ENCODE measurements around the gene RAC2. TPM values are rescaled to one million over a fixed set of nuclear protein-coding genes. Genes with fewer than 3 reads are reported as not detected.

RAC2 gene
- total and polyA plus RNA-seq, 2 experiments from 2014 or later, result 9.9 to 10.5 TPM

DNA sequence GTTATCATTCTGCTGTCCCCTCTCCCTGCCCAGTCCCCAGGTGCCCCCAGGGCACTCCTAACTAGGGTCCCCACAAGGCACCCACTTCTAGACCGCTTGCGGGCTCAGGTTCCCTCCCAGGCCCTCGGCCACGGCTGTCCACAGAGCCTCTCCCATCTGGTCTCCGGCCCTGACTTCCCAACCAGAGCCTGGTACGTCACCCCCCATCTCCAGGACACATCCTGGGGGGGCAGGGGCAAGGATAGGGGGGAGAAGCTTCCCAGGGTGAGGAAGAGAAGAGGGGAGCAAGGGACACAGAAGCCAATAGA, 32.2 kb downstream of the RAC2 start:
- peak overlapping the region; percentile 58 for H3K4me2 ChIP-seq
- peak overlapping the region; percentile 58 for H3K27ac ChIP-seq
- H3K79me2 ChIP-seq, result no peaks in the 10 kb centered on the region
- H3K9me3 ChIP-seq (ENCODE audit: low read depth), result no peaks in the 10 kb centered on the region
- H3K9me2 ChIP-seq (replicated peaks; ENCODE audit: insufficient read depth), result no peaks in the 10 kb centered on the region
- no peaks in the 10 kb centered on the region for H3K27me3 ChIP-seq
- TF ChIP-seq, protein P1, sequence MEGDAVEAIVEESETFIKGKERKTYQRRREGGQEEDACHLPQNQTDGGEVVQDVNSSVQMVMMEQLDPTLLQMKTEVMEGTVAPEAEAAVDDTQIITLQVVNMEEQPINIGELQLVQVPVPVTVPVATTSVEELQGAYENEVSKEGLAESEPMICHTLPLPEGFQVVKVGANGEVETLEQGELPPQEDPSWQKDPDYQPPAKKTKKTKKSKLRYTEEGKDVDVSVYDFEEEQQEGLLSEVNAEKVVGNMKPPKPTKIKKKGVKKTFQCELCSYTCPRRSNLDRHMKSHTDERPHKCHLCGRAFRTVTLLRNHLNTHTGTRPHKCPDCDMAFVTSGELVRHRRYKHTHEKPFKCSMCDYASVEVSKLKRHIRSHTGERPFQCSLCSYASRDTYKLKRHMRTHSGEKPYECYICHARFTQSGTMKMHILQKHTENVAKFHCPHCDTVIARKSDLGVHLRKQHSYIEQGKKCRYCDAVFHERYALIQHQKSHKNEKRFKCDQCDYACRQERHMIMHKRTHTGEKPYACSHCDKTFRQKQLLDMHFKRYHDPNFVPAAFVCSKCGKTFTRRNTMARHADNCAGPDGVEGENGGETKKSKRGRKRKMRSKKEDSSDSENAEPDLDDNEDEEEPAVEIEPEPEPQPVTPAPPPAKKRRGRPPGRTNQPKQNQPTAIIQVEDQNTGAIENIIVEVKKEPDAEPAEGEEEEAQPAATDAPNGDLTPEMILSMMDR (IDR thresholded peaks at IDR 0.05; ENCODE audit: poor library complexity), result no peak
- TF ChIP-seq EZH2 (IDR thresholded peaks at IDR 0.05; ENCODE audit: borderline replicate concordance) (no peak), EZH2phosphoT487 (IDR thresholded peaks at IDR 0.05; ENCODE audit: low read depth, severe bottlenecking, unreplicated experiment) (no peak)
- no peaks in the 10 kb centered on the region for H4K20me1 ChIP-seq (ENCODE audit: insufficient read depth, poor library complexity, severe bottlenecking)
- DNase-seq (ENCODE audit: low spot score), result no peak
- H3K4me1 ChIP-seq (ENCODE audit: insufficient read depth), result peaks cover 40% of the 10 kb centered on the region
- H3K4me3 ChIP-seq, result no peak overlapping the region
- H3K36me3 ChIP-seq (replicated peaks; ENCODE audit: insufficient read depth, low read depth), result no peaks in the 10 kb centered on the region
- WGBS (ENCODE audit: low lambda C conversion rate, missing lambda C conversion rate), result 78% methylated on average over 6 of the region's 6 CpGs
- no peak overlapping the region for H2AFZ ChIP-seq

DNA sequence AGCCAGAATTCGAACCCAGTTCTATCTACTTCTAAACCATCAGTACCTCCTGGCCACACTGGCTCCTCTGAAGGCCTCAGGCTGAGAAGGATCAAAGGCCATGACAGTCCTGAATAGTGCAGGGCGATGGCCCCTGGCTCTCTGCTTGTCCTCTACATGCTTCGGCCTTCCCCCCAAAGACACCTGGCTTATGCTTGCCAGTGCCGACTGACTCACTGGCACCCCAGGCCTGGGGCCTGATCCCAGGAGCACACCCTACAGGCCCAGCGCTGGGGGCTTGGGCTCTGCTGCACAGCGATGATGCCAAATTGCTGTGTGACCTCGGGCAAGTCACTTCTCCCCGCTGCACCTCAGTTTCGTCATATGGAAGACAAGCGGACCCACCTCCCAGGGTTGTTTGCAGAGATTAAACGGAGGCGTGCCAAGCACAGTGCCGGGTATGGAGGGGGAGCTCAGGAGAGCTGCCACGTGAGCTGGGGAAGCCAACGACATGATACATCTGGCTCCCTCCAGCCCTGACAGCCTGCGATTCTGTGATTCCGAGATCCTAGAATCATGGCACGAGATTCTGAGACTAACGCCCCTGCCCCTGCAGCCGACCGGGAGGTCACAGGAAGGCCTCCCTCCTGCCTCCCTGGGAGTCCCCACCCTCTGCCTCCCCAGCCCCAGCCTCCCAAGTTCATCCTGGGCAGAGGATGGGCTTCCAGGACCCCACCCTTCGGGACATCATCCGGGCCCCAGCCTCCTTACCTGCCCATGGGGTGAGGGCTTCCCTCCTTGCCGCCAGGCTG, 32.8 kb downstream of the RAC2 start:
- no peak for DNase-seq (ENCODE audit: low spot score)

DNA sequence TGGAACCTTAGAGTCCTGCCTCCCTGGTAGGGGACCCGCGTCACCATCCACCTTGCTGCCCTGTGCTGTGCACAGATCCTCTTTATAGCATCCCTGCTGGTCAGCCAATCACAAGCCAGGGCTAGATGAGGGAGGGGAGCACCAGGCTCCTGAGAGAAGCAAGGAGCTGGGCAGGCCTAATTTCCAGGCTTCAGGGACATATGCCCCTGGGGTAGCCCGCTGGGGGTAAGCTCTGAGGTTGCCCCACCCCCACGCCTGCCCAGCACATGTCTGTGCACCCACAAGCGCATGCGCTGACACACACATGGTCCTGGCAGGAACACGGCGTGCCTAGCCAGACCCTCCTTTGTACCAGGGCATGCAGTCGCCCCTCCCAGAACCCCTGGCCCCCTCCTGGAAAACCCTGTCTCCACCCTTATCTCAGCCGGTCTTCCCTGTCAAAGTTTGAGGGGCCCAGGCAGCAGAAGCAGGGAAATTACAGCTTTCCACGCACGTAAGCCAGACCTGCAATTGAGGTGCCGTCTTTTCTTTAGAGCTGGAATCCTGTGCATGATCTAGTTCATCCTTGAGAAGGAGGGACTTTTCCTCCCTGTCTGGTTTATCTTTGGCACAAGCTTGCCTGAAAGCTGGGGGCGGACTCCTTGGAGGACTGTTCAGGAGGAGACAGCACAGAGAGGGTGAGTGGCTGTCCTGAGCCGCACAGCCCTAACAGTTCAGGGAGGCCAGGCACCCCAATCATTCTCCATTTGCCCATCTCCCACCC, 33.8 kb downstream of the RAC2 start:
- TF ChIP-seq, protein P1 (IDR thresholded peaks at IDR 0.05; ENCODE audit: poor library complexity), result no peak
- TF ChIP-seq EZH2 (IDR thresholded peaks at IDR 0.05; ENCODE audit: borderline replicate concordance), result no peak
- no peak for TF ChIP-seq EZH2phosphoT487 (IDR thresholded peaks at IDR 0.05; ENCODE audit: low read depth, severe bottlenecking, unreplicated experiment)
- WGBS (ENCODE audit: low lambda C conversion rate, missing lambda C conversion rate), result 63% methylated on average over 13 of the region's 15 CpGs
- peak; percentile 45 for DNase-seq (ENCODE audit: low spot score)

More for the DNA sequence above, 32.8 kb downstream of the RAC2 start:
- no peaks in the 10 kb centered on the region for H3K27me3 ChIP-seq
- H3K4me3 ChIP-seq, result no peak overlapping the region
- H3K79me2 ChIP-seq, result no peaks in the 10 kb centered on the region
- peaks cover 40% of the 10 kb centered on the region for H3K4me1 ChIP-seq (ENCODE audit: insufficient read depth)
- H2AFZ ChIP-seq, result no peak overlapping the region
- H3K36me3 ChIP-seq (replicated peaks; ENCODE audit: insufficient read depth, low read depth), result no peaks in the 10 kb centered on the region
- TF ChIP-seq EZH2 (IDR thresholded peaks at IDR 0.05; ENCODE audit: borderline replicate concordance) (no peak), EZH2phosphoT487 (IDR thresholded peaks at IDR 0.05; ENCODE audit: low read depth, severe bottlenecking, unreplicated experiment) (no peak)
- TF ChIP-seq, protein P1 (IDR thresholded peaks at IDR 0.05; ENCODE audit: poor library complexity), result no peak
- WGBS (ENCODE audit: low lambda C conversion rate, missing lambda C conversion rate), result 89% methylated on average over 23 of the region's 24 CpGs
- no peaks in the 10 kb centered on the region for H3K9me2 ChIP-seq (replicated peaks; ENCODE audit: insufficient read depth)
- H4K20me1 ChIP-seq (ENCODE audit: insufficient read depth, poor library complexity, severe bottlenecking), result no peaks in the 10 kb centered on the region
- no peaks in the 10 kb centered on the region for H3K9me3 ChIP-seq (ENCODE audit: low read depth)
- peak overlapping the region; percentile 58 for H3K4me2 ChIP-seq
- peak overlapping the region; percentile 58 for H3K27ac ChIP-seq

More for the DNA sequence above, 33.8 kb downstream of the RAC2 start:
- Histone ChIP-seq H3K79me2 (no peaks in the 10 kb centered on the region), H3K36me3 (replicated peaks; ENCODE audit: insufficient read depth, low read depth) (no peaks in the 10 kb centered on the region), H3K27ac (peak overlapping the region; percentile 37), H3K9me3 (ENCODE audit: low read depth) (no peaks in the 10 kb centered on the region), H3K4me3 (no peak overlapping the region), H3K9me2 (replicated peaks; ENCODE audit: insufficient read depth) (no peaks in the 10 kb centered on the region), H3K4me1 (ENCODE audit: insufficient read depth) (peaks cover 40% of the 10 kb centered on the region), H3K27me3 (no peaks in the 10 kb centered on the region), H3K4me2 (peak overlapping the region; percentile 58), H2AFZ (no peak overlapping the region), H4K20me1 (ENCODE audit: insufficient read depth, poor library complexity, severe bottlenecking) (no peaks in the 10 kb centered on the region)
